ENCODE measurements around the gene APC.

The APC gene

DNA sequence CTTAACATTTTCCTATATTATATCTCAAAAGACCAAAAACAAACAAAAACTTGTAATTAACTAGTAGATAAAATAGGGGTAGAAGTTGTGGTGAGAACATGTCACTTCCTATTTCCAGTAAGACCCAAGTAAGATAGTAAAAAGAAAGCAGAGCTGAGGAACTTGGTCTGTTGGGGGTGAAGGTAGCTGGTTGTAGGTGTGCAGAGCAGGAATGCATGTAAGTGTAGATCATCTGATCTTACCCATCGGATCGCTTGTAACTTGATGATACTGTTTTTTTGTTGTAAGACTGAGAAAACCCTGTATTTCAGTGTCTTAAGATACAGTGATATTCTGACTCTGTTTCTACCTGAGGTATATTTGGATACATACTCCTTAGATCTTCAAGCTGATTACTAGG lies 129.1 kb downstream of the APC start:
- DNase-seq (ENCODE audit: extremely low spot score): no peak
- CTCF ChIA-PET: no interaction called here
- POLR2A ChIA-PET: no interaction called here
- TF ChIP-seq ELF4 (IDR thresholded peaks at IDR 0.05) (no peak), ZNF384 (IDR thresholded peaks at IDR 0.05) (no peak), FOXK2 (IDR thresholded peaks at IDR 0.05) (no peak), HDGF (IDR thresholded peaks at IDR 0.05; ENCODE audit: borderline replicate concordance) (no peak), L3MBTL2 (conservative IDR thresholded peaks at IDR 0.05) (no peak), BHLHE40 (IDR thresholded peaks at IDR 0.05; ENCODE audit: borderline replicate concordance) (no peak), NFRKB (IDR thresholded peaks at IDR 0.05) (no peak)

DNA sequence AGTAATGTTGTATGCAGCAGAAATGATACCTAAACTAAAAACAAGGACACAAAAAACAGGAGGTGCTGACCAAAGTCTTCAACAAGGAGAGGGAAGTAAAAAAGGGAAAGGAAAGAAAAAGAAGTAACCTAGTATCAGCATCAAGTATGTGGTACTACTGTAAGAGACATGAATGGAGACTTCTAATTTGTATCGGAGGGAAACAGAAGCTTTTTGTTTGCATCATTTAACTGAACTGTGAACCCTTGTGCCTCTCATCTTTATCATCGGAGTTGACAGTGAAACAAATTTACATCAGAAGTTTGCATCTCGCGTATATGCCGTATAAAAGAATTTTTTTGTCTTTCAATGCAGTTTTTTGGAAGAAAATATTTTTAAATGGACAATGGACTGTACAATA lies 129.7 kb downstream of the APC start:
- ChIA-PET CTCF (no interaction called here), POLR2A (no interaction called here)
- TF ChIP-seq ELF4 (IDR thresholded peaks at IDR 0.05) (no peak), FOXK2 (IDR thresholded peaks at IDR 0.05) (no peak), HDGF (IDR thresholded peaks at IDR 0.05; ENCODE audit: borderline replicate concordance) (no peak), ARNT (IDR thresholded peaks at IDR 0.05) (no peak), CTBP1 (IDR thresholded peaks at IDR 0.05; ENCODE audit: borderline replicate concordance) (no peak)
- no peak for DNase-seq (ENCODE audit: extremely low spot score)

DNA sequence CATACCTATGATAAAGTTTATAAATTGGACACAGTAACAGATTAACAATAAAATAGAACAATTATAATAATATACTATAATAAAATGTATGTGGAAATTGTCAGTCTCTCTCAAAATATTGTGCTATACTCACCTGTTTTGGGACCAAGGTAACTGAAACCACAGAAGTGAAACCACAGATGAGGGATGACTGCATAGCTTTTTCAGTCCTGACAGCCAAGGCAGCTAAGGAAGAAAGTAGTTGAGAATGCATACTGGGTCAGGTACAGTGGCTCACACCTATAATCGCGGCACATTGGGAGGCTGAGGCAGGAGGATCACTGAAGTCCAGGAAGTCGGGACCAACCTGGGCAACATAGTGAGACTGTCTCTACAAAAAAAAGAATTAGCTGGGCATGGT lies 132.3 kb downstream of the APC start:
- no peak for DNase-seq (ENCODE audit: extremely low spot score)

DNA sequence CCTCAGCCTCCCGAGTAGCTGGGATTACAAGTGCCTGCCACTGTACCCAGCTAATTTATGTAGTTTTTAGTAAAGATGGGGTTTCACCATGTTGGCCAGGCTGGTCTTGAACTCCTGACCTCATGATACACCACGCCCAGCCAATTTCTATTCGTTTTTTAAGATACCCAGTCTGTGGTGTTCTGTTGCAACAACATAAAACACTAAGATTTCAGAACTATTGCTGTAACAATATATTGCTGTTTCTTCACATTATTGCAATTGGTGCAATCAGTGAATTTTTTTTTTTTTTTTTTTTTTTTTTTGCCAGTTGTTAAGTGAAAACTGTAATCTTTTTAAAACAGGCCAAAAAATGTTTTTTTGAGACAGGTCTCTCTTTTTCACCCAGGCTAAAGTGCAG lies 133.3 kb downstream of the APC start:
- no peak for DNase-seq (ENCODE audit: extremely low spot score)
- TF ChIP-seq FOXM1 (IDR thresholded peaks at IDR 0.05; ENCODE audit: borderline replicate concordance) (no peak), ZNF384 (IDR thresholded peaks at IDR 0.05) (0 out of 2 replicates have a peak, but pooled peaks have one; percentile 20)
- ChIA-PET POLR2A (interaction anchor here (1.2 to 2.5 kb wide), 2 partner anchors 10 to 105 kb away, joined by 3 to 10 read pairs; partner anchors contain the start of genes DCP2 and SRP19), CTCF (interaction anchor here (1.0 to 1.1 kb wide), 2 partner anchors 93 to 179 kb away, joined by 3 read pairs; no protein-coding TSS in a partner anchor)

More for the DNA sequence above, 132.3 kb downstream of the APC start:
- TF ChIP-seq SUZ12 (IDR thresholded peaks at IDR 0.05) (no peak), TARDBP (IDR thresholded peaks at IDR 0.05) (no peak), ELF4 (IDR thresholded peaks at IDR 0.05) (no peak), FOXK2 (IDR thresholded peaks at IDR 0.05) (no peak), CTBP1 (IDR thresholded peaks at IDR 0.05; ENCODE audit: borderline replicate concordance) (no peak), NFRKB (IDR thresholded peaks at IDR 0.05) (no peak), HDGF (IDR thresholded peaks at IDR 0.05; ENCODE audit: borderline replicate concordance) (no peak), FOXA1 (IDR thresholded peaks at IDR 0.05) (no peak), LEF1 (IDR thresholded peaks at IDR 0.05; ENCODE audit: borderline replicate concordance) (no peak), ZNF384 (IDR thresholded peaks at IDR 0.05) (no peak), L3MBTL2 (conservative IDR thresholded peaks at IDR 0.05) (no peak), ARNT (IDR thresholded peaks at IDR 0.05) (no peak), SP1 (IDR thresholded peaks at IDR 0.05) (no peak), BHLHE40 (IDR thresholded peaks at IDR 0.05; ENCODE audit: borderline replicate concordance) (no peak), FOXM1 (IDR thresholded peaks at IDR 0.05; ENCODE audit: borderline replicate concordance) (no peak)
- TF ChIP-seq, protein P1, sequence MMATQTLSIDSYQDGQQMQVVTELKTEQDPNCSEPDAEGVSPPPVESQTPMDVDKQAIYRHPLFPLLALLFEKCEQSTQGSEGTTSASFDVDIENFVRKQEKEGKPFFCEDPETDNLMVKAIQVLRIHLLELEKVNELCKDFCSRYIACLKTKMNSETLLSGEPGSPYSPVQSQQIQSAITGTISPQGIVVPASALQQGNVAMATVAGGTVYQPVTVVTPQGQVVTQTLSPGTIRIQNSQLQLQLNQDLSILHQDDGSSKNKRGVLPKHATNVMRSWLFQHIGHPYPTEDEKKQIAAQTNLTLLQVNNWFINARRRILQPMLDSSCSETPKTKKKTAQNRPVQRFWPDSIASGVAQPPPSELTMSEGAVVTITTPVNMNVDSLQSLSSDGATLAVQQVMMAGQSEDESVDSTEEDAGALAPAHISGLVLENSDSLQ (IDR thresholded peaks at IDR 0.05): no peak
- CTCF ChIA-PET: interaction anchor here (1.0 to 1.1 kb wide), 2 partner anchors 94 to 178 kb away, joined by 3 read pairs; no protein-coding TSS in a partner anchor
- POLR2A ChIA-PET: interaction anchor here (1.2 to 2.5 kb wide), 2 partner anchors 9 to 107 kb away, joined by 3 to 10 read pairs; partner anchors contain the start of genes DCP2 and SRP19

DNA sequence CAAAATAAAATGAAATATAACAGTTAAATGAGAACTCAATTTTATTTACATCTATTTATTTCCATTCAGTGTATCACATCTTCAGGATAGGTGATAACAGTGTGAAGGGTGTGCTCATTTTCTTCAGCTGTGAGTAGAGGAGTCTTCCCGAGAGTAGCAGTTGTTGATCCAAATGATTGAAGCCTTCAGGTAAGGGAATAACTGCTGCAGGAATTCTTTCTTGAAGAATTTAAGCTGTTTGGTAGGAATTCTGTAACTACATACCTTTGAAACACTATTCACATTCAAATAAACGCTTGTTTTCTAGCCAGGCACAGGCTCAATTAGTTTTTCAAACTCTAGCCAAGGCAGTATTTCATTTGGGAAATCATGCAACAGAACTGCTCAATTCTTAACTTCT lies 138.7 kb downstream of the APC start:
- no peak for TF ChIP-seq FOXA1 (IDR thresholded peaks at IDR 0.05)
- TF ChIP-seq SP1 (IDR thresholded peaks at IDR 0.05): no peak
- ChIA-PET POLR2A (no interaction called here), CTCF (no interaction called here)
- no peak for DNase-seq (ENCODE audit: extremely low spot score)

DNA sequence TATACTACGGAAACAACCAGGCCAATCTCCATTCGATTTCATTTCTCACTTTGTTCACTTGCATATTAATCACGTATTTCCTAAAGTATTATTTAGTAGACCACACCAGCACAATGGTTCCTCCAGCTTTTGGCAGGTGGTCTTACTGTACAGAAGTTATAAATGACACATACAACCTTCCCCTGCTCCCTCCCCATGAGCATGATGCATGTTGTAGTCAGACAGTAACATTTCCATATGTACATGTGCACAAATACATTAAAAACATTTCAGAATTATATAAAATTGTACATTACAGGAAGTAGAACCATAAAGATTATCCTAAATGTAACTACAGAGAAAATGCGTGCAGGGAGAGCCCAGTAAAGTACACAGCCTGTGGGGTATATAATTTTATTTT lies 140.4 kb downstream of the APC start:
- TF ChIP-seq BHLHE40 (IDR thresholded peaks at IDR 0.05; ENCODE audit: borderline replicate concordance): no peak
- TF ChIP-seq, protein P1 (IDR thresholded peaks at IDR 0.05): no peak
- no peak for TF ChIP-seq FOXK2 (IDR thresholded peaks at IDR 0.05)
- no peak for TF ChIP-seq FOXM1 (IDR thresholded peaks at IDR 0.05; ENCODE audit: borderline replicate concordance)
- no peak for TF ChIP-seq TARDBP (IDR thresholded peaks at IDR 0.05)
- TF ChIP-seq SP1 (IDR thresholded peaks at IDR 0.05): no peak
- no peak for TF ChIP-seq FOXA1 (IDR thresholded peaks at IDR 0.05)
- no peak for TF ChIP-seq HDGF (IDR thresholded peaks at IDR 0.05; ENCODE audit: borderline replicate concordance)
- no peak for TF ChIP-seq ZNF384 (IDR thresholded peaks at IDR 0.05)
- no peak for TF ChIP-seq SUZ12 (IDR thresholded peaks at IDR 0.05)
- no peak for TF ChIP-seq ARNT (IDR thresholded peaks at IDR 0.05)
- no peak for TF ChIP-seq L3MBTL2 (conservative IDR thresholded peaks at IDR 0.05)
- no peak for TF ChIP-seq ELF4 (IDR thresholded peaks at IDR 0.05)
- no peak for TF ChIP-seq NFRKB (IDR thresholded peaks at IDR 0.05)
- no peak for TF ChIP-seq LEF1 (IDR thresholded peaks at IDR 0.05; ENCODE audit: borderline replicate concordance)
- no peak for TF ChIP-seq CTBP1 (IDR thresholded peaks at IDR 0.05; ENCODE audit: borderline replicate concordance)
- ChIA-PET CTCF (no interaction called here), POLR2A (interaction anchor here (1.0 kb wide), 1 partner anchor 17 kb away, joined by 4 read pairs; the partner anchor contains the start of gene SRP19)
- DNase-seq (ENCODE audit: extremely low spot score): no peak

DNA sequence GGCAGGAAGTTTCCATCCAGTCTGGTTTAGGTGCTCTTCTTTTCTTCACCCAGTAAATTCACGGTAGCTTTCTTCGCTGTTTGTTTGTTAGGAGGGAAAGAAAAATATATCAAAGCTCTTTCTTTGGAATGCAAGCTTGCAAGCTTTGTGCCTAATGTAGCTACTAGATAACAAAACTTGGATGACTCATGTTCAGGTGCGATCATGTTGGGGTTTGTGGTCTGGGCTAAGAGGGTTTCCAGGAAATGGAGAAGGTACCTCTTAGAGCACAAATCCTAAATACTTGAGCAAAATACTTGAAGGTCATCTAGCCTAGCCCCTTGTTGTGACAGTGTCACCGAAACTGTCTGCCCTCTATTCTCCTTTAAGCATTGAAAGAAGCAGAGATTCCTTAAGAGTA lies 141.1 kb downstream of the APC start:
- DNase-seq (ENCODE audit: extremely low spot score): no peak
- CTCF ChIA-PET: no interaction called here
- TF ChIP-seq FOXA1 (IDR thresholded peaks at IDR 0.05) (no peak), FOXK2 (IDR thresholded peaks at IDR 0.05) (no peak), L3MBTL2 (conservative IDR thresholded peaks at IDR 0.05) (no peak), TARDBP (IDR thresholded peaks at IDR 0.05) (no peak), NFRKB (IDR thresholded peaks at IDR 0.05) (no peak), SP1 (IDR thresholded peaks at IDR 0.05) (no peak), LEF1 (IDR thresholded peaks at IDR 0.05; ENCODE audit: borderline replicate concordance) (no peak), BHLHE40 (IDR thresholded peaks at IDR 0.05; ENCODE audit: borderline replicate concordance) (no peak)
- POLR2A ChIA-PET: interaction anchor here (1.0 kb wide), 1 partner anchor 18 kb away, joined by 4 read pairs; the partner anchor contains the start of gene SRP19

Measured in HEK293T (cell line).